GOT3 (cell line): ENCODE measurements around the gene CYP1A2.
"Not testable (repeated sequence)": the region's sequence is repeated elsewhere in the genome, so short reads cannot be mapped to it uniquely, and the experiment has no call there.

ENCODE experiments used
- DNase-seq: peaks from one replicate; lab custom pipeline; 2025; ENCODE audit warnings: mixed read lengths; lab: John Stamatoyannopoulos, UW

CYP1A2 gene

DNA sequence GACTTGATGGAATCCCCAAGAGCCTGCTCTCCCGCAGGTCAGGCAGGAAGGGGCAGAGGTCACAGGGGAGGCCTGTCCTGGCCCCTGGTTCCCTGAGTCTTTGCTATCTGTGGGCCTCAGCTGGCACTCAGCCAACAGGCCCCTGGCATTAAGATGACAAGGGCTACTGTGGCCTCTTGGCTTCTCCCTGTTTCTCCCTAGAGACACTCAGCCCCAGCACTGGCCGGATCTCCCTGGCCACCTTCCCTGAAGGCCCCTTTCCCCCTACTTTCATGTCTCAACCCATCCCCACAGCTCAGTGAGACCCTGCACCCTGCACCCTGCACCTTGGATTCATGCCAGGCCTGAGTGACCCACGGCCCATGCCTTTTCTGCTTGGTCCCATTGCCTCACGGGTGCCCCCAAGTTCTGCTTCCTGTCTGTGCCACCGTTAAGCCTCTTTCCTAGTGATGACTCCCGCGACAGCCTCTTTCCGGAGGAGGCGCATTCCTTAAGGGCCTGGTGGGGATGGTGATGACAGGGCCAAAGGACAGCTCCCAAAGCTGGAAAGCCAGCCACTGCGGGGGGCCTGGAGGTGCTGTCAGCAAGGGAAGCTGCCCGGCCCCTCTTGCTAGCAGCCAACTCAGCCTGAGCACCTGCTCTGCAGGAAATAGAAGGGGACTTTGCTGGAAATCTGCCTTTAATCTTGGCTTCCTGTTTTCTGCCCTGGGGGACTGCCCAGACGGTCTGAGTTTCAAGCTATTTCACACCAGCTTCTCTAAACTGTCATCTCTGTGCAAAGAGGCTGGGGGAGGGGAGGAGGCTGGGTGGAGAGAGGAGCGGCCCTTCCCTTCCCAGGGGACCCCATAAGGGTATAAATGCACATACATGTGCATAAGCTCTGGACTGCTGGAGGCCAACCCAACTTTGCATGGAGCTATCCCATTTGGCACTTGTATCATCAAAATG, 28.4 kb downstream of the CYP1A2 start:
- no peak for DNase-seq

- DNase-seq: no peak
Observed at GRCh38 chr15:74777769-74778598, 29.3 kb downstream of the CYP1A2 start.

DNA sequence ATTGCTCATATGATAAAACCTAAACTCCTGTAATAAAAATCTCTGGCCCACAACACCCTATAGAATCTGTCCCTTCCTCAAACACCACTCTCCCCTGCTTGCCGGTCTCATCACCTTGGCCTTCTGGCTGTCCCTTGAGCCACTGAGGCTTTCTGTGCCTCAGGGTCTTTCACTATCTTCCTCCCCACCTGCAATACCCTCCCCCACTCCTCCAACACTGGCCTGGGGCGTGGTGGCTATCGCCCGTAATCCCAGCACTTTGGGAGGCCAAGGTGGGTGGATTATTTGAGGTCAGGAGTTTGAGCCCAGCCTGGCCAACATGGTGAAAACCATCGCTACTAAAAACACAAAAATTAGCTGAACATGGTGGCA, 29.9 kb downstream of the CYP1A2 start:
- no peak for DNase-seq

- DNase-seq: no peak
Observed at GRCh38 chr15:74779162-74779648, 30.6 kb downstream of the CYP1A2 start.

DNA sequence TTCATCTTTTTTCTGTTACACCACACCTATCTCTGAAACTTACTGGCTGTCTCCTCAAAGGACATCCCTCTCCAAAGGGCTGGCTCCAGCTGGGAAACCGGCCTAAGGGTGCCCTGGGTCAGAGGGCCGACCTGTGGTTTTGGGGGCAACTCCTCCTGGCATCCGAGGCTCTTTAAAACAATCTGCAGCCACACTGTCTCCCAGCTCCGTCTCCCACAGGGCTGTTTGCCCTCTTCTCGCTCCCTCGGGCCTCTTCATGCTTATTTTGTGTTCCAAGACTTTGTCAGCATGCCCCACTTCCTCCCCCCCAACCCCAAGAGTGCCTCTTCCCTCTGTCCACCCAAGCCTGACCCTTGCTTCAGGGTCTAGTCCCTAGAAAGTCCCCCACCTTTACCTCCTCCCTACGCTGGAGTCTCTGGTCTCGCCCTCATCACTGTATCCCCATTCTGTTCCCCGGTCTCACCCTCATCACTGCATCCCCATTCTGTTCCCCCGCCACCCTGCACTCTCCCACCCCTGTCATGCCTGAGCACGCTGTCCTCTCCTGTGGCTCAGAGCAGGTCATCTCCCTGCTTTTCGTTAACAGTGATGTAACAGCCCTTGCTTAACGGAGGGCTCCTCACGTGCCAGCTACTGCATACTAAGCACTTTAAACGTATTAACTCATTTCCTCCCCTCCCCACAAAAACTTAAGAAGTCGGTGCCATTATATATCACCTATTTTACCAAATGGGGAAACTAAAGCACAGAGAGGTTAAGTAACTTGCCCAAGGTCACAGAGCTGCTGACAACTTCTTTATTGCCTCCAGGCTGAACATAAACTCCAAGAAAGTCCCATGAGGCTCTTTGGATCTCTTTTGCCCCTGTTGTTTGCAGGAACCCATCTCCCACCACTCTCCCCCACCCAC, 32.1 kb downstream of the CYP1A2 start:
- DNase-seq: no peak

DNA sequence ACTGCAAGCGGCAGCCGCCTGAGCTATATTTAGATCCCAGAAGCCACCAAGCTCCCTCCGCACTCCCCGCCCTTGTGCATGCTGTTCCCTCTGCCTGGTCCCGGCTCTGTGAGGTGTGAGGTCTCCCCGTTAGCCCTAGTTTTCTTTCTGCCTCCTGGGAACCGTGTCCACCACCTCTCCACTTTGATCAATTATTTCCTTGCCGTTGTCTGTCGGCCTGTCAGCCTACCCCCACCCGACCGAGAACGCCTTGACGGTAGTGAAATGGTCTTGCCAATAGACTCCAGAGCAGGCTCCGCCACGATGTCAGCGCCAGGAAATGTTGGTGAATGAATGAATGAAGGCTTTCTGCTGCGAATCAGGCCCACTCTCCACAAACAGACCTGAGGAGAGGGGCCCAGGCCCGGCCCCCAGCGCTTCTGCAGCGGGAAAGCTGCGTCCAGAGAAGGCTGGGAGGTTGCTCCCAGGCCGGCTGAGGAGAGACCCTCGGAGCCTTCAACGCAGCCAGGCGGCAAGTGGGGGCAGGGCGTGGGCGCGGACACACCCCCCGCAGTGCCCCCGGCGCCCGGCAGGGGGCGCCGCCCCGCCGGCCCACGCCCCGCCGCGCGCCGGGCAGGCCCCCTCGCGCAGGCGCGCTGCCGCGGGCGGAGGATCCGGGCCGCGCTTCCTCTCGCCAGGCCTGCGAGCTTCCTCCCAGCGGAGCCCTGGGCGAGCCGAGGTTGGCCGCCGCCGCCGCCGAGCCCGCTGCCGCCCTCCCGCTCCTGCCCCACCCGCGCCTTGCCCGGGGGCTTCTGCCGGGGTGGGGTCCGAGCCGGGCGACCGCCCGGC, 33.0 kb downstream of the CYP1A2 start, which contains the start of gene CSK:
CSK (plus strand) TSS at position 650 of the 828 bp plus-strand sequence. CDS start 16,218 bp downstream, outside the sequence.
- DNase-seq: peak; percentile 30

DNA sequence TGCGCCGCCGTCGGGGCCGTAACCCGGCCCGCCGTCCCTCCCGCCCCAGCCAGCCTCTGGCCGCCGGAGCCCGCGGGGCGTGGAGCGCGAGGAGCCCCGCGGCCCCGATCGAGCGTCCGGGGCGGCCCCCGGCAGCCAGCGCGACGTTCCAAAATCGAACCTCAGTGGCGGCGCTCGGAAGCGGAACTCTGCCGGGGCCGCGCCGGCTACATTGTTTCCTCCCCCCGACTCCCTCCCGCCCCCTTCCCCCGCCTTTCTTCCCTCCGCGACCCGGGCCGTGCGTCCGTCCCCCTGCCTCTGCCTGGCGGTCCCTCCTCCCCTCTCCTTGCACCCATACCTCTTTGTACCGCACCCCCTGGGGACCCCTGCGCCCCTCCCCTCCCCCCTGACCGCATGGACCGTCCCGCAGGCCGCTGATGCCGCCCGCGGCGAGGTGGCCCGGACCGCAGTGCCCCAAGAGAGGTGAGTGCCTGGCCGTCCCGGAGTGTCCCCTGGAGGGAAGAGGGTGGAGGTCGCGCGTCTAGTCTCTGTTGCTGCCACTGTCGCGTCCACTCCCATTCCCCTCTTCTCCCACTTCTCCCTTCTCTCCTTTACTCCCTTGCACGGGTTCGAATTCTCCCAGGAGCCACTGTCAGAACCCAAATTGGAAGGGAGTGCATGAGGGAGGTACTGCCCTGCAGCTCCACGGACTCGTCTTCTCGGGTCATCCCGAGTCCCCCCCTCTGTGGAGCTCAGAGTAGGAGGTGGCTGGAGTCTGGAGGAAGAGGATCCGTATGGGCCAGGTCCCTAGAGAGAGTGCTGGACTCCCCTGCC, 33.8 kb downstream of the CYP1A2 start:
- DNase-seq: no peak

- no peak for DNase-seq
Observed at GRCh38 chr15:74783072-74783807, 34.6 kb downstream of the CYP1A2 start.

GRCh38 chr15:74783808-74784175, 35.1 kb downstream of the CYP1A2 start:
- no peak for DNase-seq

GRCh38 chr15:74784426-74785193, 36.0 kb downstream of the CYP1A2 start:
- no peak for DNase-seq

DNA sequence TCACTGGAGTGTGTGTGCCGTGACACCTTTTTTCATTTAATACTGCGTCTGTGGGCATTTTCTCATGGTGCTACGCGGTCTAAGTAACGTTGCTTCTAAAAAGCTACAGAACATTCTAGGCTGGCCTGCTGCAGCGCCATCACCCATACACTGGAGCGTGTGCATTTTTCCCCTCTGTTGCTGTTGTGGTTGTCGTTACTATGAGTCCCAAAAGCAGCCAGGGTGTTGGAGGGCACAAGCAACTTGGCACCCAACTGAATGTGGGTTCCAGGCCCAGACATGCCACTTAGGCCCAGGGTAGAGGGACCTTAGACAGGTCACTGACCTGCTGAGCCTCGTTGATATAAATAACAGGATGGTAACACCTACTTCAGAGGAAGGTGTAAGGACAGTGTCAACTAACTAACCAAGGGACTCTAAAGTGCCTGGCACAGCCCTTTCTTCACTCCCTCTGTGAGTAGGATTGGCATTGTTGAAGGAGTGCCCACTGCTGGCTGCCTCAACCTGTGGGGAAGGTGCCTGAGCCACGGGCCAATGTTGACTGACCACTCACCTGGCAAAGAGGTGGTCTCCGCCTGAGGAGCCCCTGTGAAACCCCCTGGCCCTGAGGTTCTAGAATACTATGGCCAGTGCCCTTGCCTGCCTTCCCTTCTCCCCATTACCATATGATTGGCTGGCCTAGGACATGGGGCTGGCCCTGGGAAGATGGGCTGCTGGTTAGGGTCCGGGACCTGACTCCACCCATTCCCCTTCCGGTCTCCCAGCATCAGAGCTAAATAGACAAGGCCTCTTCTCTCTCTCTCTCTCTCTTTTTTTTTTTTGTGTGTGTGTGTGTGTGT, 36.8 kb downstream of the CYP1A2 start:
- DNase-seq: no peak

DNA sequence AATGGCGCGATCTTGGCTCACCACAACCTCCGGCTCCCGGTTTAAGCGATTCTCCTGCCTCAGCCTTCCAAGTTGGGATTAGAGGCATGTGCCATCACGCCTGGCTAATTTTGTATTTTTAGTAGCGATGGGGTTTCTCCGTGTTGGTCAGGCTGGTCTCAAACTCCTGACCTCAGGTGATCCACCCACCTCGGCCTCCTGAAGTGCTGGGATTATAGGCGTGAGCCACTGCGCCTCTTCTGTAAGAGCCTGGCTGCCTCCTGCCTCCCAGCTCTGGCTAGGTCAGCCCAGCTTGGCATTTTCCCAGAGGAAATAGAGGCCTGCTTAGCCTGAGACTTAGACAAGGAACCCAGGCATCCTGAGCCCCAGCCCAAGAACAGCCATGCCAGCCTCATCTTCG, 37.4 kb downstream of the CYP1A2 start:
- DNase-seq: not testable (repeated sequence)

GRCh38 chr15:74786551-74787165, 38.0 kb downstream of the CYP1A2 start:
- DNase-seq: no peak

- DNase-seq: no peak
Observed at GRCh38 chr15:74787251-74788041, 38.8 kb downstream of the CYP1A2 start.

DNA sequence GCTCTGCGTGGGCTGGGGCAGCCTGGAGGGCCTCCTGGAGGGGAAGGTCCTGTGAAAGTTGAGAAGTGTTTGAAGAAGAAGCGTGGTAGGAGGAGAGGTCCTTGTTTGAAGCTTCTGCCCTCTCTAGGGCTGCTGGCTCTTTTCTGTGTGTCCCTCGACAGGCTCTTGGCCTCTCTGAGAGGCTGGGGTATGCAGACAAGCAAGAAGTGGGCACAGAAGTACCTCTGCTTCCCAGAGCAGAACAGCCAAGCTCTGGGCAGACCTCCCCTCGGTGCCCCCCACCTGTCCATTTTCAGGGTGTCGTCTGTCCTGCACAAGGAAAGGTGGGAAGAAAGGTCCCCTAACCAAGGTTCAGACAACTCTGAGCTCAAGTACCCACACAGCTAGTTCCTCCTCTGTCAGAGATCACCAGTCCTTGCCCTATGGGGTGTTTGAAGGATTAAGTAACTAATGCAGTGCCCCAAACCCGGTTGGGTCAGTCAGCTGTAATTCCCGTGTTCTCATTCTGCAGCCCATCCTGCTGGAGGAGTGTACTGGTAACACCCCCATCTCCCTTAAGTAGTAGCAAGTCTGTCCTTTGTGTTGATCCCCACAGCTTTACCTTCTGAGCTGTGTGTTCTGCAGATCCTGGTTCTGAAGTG, 39.5 kb downstream of the CYP1A2 start:
- no peak for DNase-seq
